ENCODE measurements around the gene KMO. TPM values are rescaled to one million over a fixed set of nuclear protein-coding genes. Genes with fewer than 3 reads are reported as not detected.

The KMO gene
- total and polyA plus RNA-seq, 2 donors from 2014 or later: 2.3 to 35.5 TPM

DNA sequence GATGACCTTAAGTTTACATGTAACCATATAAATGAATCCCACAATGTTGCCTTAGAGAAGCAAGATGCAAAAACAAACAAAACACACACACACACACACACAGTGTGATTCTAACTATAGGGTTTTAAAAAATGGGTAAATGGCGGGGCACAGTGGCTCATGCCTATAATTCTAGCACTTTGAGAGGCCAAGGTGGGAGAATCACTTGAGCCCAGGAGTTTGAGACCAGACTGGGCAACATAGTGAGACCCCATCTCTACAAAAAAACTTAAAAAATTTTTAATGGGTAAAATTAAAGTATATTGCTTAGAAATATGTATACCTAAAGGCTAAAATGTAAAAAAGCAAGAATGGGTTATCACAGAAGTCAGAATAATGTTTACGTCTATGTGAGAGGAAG, 15.8 kb downstream of the KMO start:
- FAIRE-seq: no peak
- H3K4me1 ChIP-seq (ENCODE audit: control insufficient read depth in 2 of 3, insufficient read depth in 2 of 3, low read depth in 1 of 3, low read length in 3 of 3): no peaks in the 10 kb centered on the region
- H3K9ac ChIP-seq (ENCODE audit: low read length in 3 of 3): no peak overlapping the region
- no peak overlapping the region for H3K4me3 ChIP-seq (ENCODE audit: low read length in 3 of 3)
- TF ChIP-seq, protein P1, sequence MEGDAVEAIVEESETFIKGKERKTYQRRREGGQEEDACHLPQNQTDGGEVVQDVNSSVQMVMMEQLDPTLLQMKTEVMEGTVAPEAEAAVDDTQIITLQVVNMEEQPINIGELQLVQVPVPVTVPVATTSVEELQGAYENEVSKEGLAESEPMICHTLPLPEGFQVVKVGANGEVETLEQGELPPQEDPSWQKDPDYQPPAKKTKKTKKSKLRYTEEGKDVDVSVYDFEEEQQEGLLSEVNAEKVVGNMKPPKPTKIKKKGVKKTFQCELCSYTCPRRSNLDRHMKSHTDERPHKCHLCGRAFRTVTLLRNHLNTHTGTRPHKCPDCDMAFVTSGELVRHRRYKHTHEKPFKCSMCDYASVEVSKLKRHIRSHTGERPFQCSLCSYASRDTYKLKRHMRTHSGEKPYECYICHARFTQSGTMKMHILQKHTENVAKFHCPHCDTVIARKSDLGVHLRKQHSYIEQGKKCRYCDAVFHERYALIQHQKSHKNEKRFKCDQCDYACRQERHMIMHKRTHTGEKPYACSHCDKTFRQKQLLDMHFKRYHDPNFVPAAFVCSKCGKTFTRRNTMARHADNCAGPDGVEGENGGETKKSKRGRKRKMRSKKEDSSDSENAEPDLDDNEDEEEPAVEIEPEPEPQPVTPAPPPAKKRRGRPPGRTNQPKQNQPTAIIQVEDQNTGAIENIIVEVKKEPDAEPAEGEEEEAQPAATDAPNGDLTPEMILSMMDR (IDR thresholded peaks at IDR 0.05; ENCODE audit: borderline replicate concordance, extremely low read depth, insufficient read depth): no peak
- intact Hi-C loops (cut with DNase I): no loop called here
- no peaks in the 10 kb centered on the region for H3K27me3 ChIP-seq (ENCODE audit: control insufficient read depth, insufficient read depth, low read length)
- H3K36me3 ChIP-seq (ENCODE audit: control insufficient read depth in 2 of 3, insufficient read depth in 3 of 3, low read length in 3 of 3): no peaks in the 10 kb centered on the region
- H3K27ac ChIP-seq (ENCODE audit: low read depth in 2 of 2, low read length in 2 of 2): no peak overlapping the region
- DNase-seq: no peak
- H3K9me3 ChIP-seq (ENCODE audit: control insufficient read depth in 2 of 3, insufficient read depth in 1 of 3, low read length in 3 of 3): no peaks in the 10 kb centered on the region

DNA sequence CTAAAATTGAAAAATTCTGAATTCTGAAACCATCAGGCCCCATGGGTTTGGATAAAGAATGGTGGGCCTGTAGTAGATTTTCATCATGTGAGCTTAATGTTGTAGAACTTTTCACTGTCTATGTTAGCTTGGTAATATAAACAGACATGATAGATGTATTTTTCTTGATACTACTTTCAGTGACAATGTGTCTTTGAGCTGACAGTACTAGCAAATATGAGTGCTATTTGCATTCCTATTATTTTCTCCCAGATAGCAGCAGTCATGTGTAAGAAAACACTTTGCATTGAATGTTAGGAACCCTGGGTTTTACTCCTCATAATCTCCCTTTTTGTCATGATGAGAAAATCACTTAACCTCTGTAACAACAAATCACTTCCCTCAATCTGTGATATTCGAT, 18.1 kb downstream of the KMO start:
- H3K9me3 ChIP-seq (ENCODE audit: control insufficient read depth in 2 of 3, insufficient read depth in 1 of 3, low read length in 3 of 3): no peaks in the 10 kb centered on the region
- TF ChIP-seq, protein P1 (IDR thresholded peaks at IDR 0.05; ENCODE audit: borderline replicate concordance, extremely low read depth, insufficient read depth): no peak
- FAIRE-seq (no peak), DNase-seq (no peak)
- intact Hi-C loops (cut with DNase I): no loop called here
- no peaks in the 10 kb centered on the region for H3K27me3 ChIP-seq (ENCODE audit: control insufficient read depth, insufficient read depth, low read length)
- H3K9ac ChIP-seq (ENCODE audit: low read length in 3 of 3): no peak overlapping the region
- no peak overlapping the region for H3K27ac ChIP-seq (ENCODE audit: low read depth in 2 of 2, low read length in 2 of 2)
- H3K4me1 ChIP-seq (ENCODE audit: control insufficient read depth in 2 of 3, insufficient read depth in 2 of 3, low read depth in 1 of 3, low read length in 3 of 3): no peaks in the 10 kb centered on the region
- H3K36me3 ChIP-seq (ENCODE audit: control insufficient read depth in 2 of 3, insufficient read depth in 3 of 3, low read length in 3 of 3): no peaks in the 10 kb centered on the region
- no peak overlapping the region for H3K4me3 ChIP-seq (ENCODE audit: low read length in 3 of 3)

DNA sequence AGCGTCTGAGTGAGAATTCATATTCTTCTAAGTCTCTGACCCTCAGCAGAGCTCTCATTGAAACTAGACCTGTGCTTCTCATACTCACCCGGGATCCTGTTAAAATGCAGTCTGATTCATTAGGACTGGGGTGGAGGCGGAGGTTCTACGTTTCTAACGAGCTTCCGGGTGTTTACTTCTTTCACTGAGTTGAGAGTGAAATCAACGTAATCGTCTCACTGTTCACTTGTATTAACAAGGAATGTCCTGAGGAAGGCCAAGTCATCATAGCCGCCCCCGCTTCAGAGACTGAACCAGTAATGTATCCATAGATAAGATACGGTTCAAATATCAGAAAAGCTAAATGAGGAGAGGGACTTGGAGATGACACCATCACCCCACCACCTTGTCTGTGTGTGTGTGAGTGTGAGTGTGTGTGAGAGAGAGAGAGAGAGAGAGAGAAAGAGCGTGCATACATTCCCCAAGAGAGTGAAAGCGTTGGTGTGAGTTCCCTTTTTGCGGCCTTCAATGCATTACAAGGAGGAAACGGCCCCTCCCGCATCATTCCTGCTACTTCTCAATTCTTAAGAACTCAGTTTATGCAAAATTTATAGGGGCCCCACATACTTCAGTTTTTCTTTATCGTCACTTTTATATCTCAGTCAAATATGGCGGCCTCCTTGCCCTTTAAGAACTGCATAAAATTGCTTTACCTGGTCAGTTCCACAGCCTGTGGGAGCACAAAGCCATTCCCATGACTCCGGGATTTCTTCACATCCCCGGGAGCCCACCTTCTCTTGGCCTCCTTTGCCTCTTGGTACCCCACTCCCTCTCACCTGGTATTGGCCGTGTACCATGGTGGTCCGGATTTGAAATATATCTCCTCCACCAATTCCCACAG, 19.8 kb downstream of the KMO start:
- intact Hi-C loops (cut with DNase I): no loop called here

More for the DNA sequence above, 19.8 kb downstream of the KMO start:
- no peak overlapping the region for H3K4me3 ChIP-seq (ENCODE audit: low read length in 3 of 3)
- no peak overlapping the region for H3K9ac ChIP-seq (ENCODE audit: low read length in 3 of 3)
- H3K36me3 ChIP-seq (ENCODE audit: control insufficient read depth in 2 of 3, insufficient read depth in 3 of 3, low read length in 3 of 3): no peaks in the 10 kb centered on the region
- H3K27me3 ChIP-seq (ENCODE audit: control insufficient read depth, insufficient read depth, low read length): no peaks in the 10 kb centered on the region
- TF ChIP-seq, protein P1 (IDR thresholded peaks at IDR 0.05; ENCODE audit: borderline replicate concordance, extremely low read depth, insufficient read depth): no peak
- no peak for DNase-seq
- no peak for FAIRE-seq
- H3K4me1 ChIP-seq (ENCODE audit: control insufficient read depth in 2 of 3, insufficient read depth in 2 of 3, low read depth in 1 of 3, low read length in 3 of 3): no peaks in the 10 kb centered on the region
- H3K9me3 ChIP-seq (ENCODE audit: control insufficient read depth in 2 of 3, insufficient read depth in 1 of 3, low read length in 3 of 3): no peaks in the 10 kb centered on the region
- H3K27ac ChIP-seq (ENCODE audit: low read depth in 2 of 2, low read length in 2 of 2): no peak overlapping the region

Measured in kidney (tissue), 14 donors.